HEK293 (cell line): ENCODE data around the gene DYNLT2.

ENCODE experiments used
- CTCF ChIA-PET: fragments of 350-600 bp; formaldehyde crosslinking; extraction: SDS; loops from one replicate; lab custom pipeline; 2021; ENCODE audit warnings: antibody characterized with exemption; lab: Yijun Ruan, JAX
- POLR2A ChIA-PET: fragments of 300-600 bp; formaldehyde crosslinking; extraction: SDS; loops from one replicate; lab custom pipeline; 2020; ENCODE audit warnings: antibody characterized with exemption, inconsistent platforms; lab: Yijun Ruan, JAX
- H3K27ac ChIP-seq: fragments of 200-500 bp; sonication (Bioruptor generic); 2 replicates; pipeline ENCODE4 v1.5.1; 2014; ENCODE audit warnings: low read depth, low read length, control low read depth, inconsistent platforms; ENCODE audit errors: extremely low read depth
- H3K36me3 ChIP-seq, 2 experiments: fragments of 200-500 bp in 1 of 2; sonication (Bioruptor generic) in 1 of 2; 1 replicate in 1 of 2; 2 replicates in 1 of 2; pipeline ENCODE4 v1.5.1; 2014 to 2017; ENCODE audit warnings: inconsistent platforms in 2 of 2, low read length in 2 of 2; ENCODE audit not compliant: control insufficient read depth in 2 of 2, insufficient read depth in 1 of 2
- H3K4me1 ChIP-seq: fragments of 200-500 bp; sonication (Bioruptor generic); 2 replicates; pipeline ENCODE4 v1.5.1; 2014; ENCODE audit warnings: mild to moderate bottlenecking, low read length, inconsistent platforms; ENCODE audit not compliant: control insufficient read depth, insufficient read depth
- H3K4me3 ChIP-seq: 2 replicates; pipeline ENCODE4 v1.5.1; 2011; ENCODE audit warnings: low read depth, mild to moderate bottlenecking, control low read depth, low read length, moderate library complexity
- H3K9me3 ChIP-seq: fragments of 200-500 bp; sonication (Bioruptor generic); 2 replicates; pipeline ENCODE4 v1.5.1; 2014; ENCODE audit warnings: low read depth, low read length, inconsistent platforms; ENCODE audit not compliant: control insufficient read depth, insufficient read depth
- GLI4 ChIP-seq: fragments of 450-650 bp; formaldehyde crosslinking; IDR thresholded peaks from 2 replicates; pipeline ENCODE4 v1.5.1; 2016; ENCODE audit warnings: missing biosample characterization, missing genetic modification characterization
- PRDM1 ChIP-seq: fragments of 450-650 bp; formaldehyde crosslinking; IDR thresholded peaks from 2 replicates; pipeline ENCODE4; 2016; ENCODE audit warnings: missing biosample characterization, missing genetic modification characterization
- SP3 ChIP-seq: fragments of 450-650 bp; formaldehyde crosslinking; IDR thresholded peaks from 2 replicates; pipeline ENCODE4 v1.5.1; 2016; ENCODE audit warnings: missing biosample characterization, missing genetic modification characterization
- ZFP41 ChIP-seq: fragments of 450-650 bp; formaldehyde crosslinking; IDR thresholded peaks from 2 replicates; pipeline ENCODE4 v1.5.1; 2016; ENCODE audit warnings: missing biosample characterization, missing genetic modification characterization, borderline replicate concordance
- ZNF133 ChIP-seq: fragments of 450-650 bp; formaldehyde crosslinking; IDR thresholded peaks from 2 replicates; pipeline ENCODE4 v1.5.1; 2016; ENCODE audit warnings: missing biosample characterization, missing genetic modification characterization
- ZNF24 ChIP-seq: fragments of 450-650 bp; formaldehyde crosslinking; IDR thresholded peaks from 2 replicates; pipeline ENCODE4 v1.5.1; 2016; ENCODE audit warnings: missing biosample characterization, missing genetic modification characterization
- ZNF341 ChIP-seq: fragments of 450-650 bp; formaldehyde crosslinking; IDR thresholded peaks from 2 replicates; pipeline ENCODE4; 2016; ENCODE audit warnings: low read depth, missing biosample characterization, missing genetic modification characterization
- ZNF350 ChIP-seq: fragments of 450-650 bp; formaldehyde crosslinking; IDR thresholded peaks from 2 replicates; pipeline ENCODE4 v1.5.0; 2017; ENCODE audit warnings: missing biosample characterization, mild to moderate bottlenecking, missing genetic modification characterization
- ZNF776 ChIP-seq: fragments of 450-650 bp; formaldehyde crosslinking; IDR thresholded peaks from 2 replicates; pipeline ENCODE4 v1.5.0; 2017; ENCODE audit warnings: missing biosample characterization, missing genetic modification characterization, borderline replicate concordance
- ZNF843 ChIP-seq: fragments of 450-650 bp; formaldehyde crosslinking; IDR thresholded peaks from 2 replicates; pipeline ENCODE4 v1.5.1; 2016; ENCODE audit warnings: missing biosample characterization, missing genetic modification characterization
- TF ChIP-seq, protein P1 (sequence below): fragments of 450-650 bp; formaldehyde crosslinking; IDR thresholded peaks from 2 replicates; pipeline ENCODE4 v1.5.1; 2016; ENCODE audit warnings: missing biosample characterization, missing genetic modification characterization, low read depth
- TF ChIP-seq, protein P2 (sequence below): fragments of 450-650 bp; formaldehyde crosslinking; conservative IDR thresholded peaks from 2 replicates; pipeline ENCODE4 v1.5.1; 2016; ENCODE audit warnings: low read depth, missing biosample characterization, missing genetic modification characterization
- TF ChIP-seq, protein P3 (sequence below): fragments of 450-650 bp; formaldehyde crosslinking; IDR thresholded peaks from 2 replicates; pipeline ENCODE4 v1.5.1; 2017; ENCODE audit warnings: missing biosample characterization, missing genetic modification characterization
- TF ChIP-seq, protein P4 (sequence below): fragments of 450-650 bp; formaldehyde crosslinking; IDR thresholded peaks from 2 replicates; pipeline ENCODE4 v1.5.1; 2016; ENCODE audit warnings: missing biosample characterization, missing genetic modification characterization
- TF ChIP-seq, protein P5 (sequence below): fragments of 450-650 bp; formaldehyde crosslinking; IDR thresholded peaks from 2 replicates; pipeline ENCODE4 v1.5.1; 2016; ENCODE audit warnings: missing biosample characterization, missing genetic modification characterization

The DYNLT2 gene

DNA sequence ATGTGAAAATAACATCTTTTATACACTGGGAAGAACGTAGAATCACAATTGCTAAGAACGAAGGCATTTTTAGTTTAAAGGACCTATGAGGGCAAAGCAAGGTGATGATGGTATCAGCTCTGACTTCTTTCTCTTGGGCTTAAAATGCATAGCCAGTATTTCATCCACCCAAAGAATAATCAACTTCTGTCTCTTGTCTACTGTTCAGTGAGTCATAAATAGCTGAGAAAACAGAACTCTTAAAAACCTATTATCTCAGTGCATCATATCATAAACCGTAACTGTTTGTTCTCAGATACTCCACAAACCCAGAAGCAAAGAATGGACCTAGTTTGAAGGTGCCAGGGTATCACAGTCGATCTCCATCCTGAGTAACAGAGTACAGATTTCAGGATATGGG lies 32.3 kb downstream of the DYNLT2 start (continued):
- TF ChIP-seq, protein P1, sequence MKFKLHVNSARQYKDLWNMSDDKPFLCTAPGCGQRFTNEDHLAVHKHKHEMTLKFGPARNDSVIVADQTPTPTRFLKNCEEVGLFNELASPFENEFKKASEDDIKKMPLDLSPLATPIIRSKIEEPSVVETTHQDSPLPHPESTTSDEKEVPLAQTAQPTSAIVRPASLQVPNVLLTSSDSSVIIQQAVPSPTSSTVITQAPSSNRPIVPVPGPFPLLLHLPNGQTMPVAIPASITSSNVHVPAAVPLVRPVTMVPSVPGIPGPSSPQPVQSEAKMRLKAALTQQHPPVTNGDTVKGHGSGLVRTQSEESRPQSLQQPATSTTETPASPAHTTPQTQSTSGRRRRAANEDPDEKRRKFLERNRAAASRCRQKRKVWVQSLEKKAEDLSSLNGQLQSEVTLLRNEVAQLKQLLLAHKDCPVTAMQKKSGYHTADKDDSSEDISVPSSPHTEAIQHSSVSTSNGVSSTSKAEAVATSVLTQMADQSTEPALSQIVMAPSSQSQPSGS (tag by site-specific recombination), result no peak
- TF ChIP-seq, protein P2, sequence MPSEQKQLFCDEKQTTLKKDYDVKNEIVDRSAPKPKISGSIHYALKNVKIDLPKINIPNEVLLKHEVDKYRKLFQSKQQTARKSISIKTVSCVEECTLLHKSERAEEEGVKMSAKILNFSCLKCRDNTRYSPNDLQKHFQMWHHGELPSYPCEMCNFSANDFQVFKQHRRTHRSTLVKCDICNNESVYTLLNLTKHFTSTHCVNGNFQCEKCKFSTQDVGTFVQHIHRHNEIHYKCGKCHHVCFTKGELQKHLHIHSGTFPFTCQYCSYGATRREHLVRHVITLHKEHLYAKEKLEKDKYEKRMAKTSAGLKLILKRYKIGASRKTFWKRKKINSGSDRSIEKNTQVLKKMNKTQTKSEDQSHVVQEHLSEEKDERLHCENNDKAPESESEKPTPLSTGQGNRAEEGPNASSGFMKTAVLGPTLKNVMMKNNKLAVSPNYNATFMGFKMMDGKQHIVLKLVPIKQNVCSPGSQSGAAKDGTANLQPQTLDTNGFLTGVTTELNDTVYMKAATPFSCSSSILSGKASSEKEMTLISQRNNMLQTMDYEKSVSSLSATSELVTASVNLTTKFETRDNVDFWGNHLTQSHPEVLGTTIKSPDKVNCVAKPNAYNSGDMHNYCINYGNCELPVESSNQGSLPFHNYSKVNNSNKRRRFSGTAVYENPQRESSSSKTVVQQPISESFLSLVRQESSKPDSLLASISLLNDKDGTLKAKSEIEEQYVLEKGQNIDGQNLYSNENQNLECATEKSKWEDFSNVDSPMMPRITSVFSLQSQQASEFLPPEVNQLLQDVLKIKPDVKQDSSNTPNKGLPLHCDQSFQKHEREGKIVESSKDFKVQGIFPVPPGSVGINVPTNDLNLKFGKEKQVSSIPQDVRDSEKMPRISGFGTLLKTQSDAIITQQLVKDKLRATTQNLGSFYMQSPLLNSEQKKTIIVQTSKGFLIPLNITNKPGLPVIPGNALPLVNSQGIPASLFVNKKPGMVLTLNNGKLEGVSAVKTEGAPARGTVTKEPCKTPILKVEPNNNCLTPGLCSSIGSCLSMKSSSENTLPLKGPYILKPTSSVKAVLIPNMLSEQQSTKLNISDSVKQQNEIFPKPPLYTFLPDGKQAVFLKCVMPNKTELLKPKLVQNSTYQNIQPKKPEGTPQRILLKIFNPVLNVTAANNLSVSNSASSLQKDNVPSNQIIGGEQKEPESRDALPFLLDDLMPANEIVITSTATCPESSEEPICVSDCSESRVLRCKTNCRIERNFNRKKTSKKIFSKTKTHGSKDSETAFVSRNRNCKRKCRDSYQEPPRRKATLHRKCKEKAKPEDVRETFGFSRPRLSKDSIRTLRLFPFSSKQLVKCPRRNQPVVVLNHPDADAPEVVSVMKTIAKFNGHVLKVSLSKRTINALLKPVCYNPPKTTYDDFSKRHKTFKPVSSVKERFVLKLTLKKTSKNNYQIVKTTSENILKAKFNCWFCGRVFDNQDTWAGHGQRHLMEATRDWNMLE (tag by site-specific recombination), result no peak
- TF ChIP-seq ZNF350 (tag by site-specific recombination), result no peak
- TF ChIP-seq, protein P3, sequence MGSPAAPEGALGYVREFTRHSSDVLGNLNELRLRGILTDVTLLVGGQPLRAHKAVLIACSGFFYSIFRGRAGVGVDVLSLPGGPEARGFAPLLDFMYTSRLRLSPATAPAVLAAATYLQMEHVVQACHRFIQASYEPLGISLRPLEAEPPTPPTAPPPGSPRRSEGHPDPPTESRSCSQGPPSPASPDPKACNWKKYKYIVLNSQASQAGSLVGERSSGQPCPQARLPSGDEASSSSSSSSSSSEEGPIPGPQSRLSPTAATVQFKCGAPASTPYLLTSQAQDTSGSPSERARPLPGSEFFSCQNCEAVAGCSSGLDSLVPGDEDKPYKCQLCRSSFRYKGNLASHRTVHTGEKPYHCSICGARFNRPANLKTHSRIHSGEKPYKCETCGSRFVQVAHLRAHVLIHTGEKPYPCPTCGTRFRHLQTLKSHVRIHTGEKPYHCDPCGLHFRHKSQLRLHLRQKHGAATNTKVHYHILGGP (tag by site-specific recombination), result no peak
- no peak for TF ChIP-seq ZNF843 (tag by site-specific recombination)
- no peak for TF ChIP-seq ZNF133 (tag by site-specific recombination)
- no peak for TF ChIP-seq SP3 (tag by site-specific recombination)
- no peak for TF ChIP-seq PRDM1 (tag by site-specific recombination)
- TF ChIP-seq, protein P4, sequence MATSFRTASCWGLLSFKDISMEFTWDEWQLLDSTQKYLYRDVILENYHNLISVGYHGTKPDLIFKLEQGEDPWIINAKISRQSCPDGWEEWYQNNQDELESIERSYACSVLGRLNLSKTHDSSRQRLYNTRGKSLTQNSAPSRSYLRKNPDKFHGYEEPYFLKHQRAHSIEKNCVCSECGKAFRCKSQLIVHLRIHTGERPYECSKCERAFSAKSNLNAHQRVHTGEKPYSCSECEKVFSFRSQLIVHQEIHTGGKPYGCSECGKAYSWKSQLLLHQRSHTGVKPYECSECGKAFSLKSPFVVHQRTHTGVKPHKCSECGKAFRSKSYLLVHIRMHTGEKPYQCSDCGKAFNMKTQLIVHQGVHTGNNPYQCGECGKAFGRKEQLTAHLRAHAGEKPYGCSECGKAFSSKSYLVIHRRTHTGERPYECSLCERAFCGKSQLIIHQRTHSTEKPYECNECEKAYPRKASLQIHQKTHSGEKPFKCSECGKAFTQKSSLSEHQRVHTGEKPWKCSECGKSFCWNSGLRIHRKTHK (tag by site-specific recombination), result no peak

DNA sequence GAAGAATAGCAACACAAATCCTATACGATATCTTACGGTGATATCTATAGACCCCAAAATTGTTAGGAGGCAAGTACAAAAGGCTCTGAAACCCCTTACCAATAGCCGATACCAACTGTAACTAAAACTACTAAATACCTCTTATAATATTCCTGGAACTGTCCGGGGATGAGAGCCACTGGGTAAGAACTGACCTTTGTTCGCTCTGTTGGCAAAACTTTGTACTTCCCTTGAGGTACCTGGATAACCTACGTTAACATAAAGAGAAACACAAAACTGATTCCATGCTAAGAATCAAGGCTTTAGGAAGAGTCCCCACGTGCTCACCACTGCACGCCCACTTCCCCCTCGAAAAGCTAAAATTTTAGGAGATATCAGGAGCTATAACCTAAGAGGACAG lies 36.8 kb downstream of the DYNLT2 start:
- TF ChIP-seq, protein P5, sequence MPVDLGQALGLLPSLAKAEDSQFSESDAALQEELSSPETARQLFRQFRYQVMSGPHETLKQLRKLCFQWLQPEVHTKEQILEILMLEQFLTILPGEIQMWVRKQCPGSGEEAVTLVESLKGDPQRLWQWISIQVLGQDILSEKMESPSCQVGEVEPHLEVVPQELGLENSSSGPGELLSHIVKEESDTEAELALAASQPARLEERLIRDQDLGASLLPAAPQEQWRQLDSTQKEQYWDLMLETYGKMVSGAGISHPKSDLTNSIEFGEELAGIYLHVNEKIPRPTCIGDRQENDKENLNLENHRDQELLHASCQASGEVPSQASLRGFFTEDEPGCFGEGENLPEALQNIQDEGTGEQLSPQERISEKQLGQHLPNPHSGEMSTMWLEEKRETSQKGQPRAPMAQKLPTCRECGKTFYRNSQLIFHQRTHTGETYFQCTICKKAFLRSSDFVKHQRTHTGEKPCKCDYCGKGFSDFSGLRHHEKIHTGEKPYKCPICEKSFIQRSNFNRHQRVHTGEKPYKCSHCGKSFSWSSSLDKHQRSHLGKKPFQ, result no peak
- TF ChIP-seq ZNF24 (tag by site-specific recombination), result no peak
- TF ChIP-seq GLI4 (tag by site-specific recombination), result no peak
- no peak for TF ChIP-seq ZNF341 (tag by site-specific recombination)
- TF ChIP-seq ZFP41 (tag by site-specific recombination), result no peak
- TF ChIP-seq ZNF776 (tag by site-specific recombination), result no peak
- Histone ChIP-seq H3K4me3 (no peak overlapping the region), H3K4me1 (0 out of 2 replicates have a peak, but pooled peaks cover 4% of the 10 kb centered on the region), H3K9me3 (no peaks in the 10 kb centered on the region), H3K27ac (no peak overlapping the region), H3K36me3 (peaks cover 69 to 84% of the 10 kb centered on the region in 2 experiments)
- ChIA-PET POLR2A (interaction anchor here (1.1 kb wide), 1 partner anchor 10 kb away, joined by 3 read pairs; no protein-coding TSS in a partner anchor), CTCF (interaction anchor here (1.1 kb wide), 1 partner anchor 86 kb away, joined by 3 read pairs; no protein-coding TSS in a partner anchor)
